ENCODE data around the gene KRT6B.

DNA sequence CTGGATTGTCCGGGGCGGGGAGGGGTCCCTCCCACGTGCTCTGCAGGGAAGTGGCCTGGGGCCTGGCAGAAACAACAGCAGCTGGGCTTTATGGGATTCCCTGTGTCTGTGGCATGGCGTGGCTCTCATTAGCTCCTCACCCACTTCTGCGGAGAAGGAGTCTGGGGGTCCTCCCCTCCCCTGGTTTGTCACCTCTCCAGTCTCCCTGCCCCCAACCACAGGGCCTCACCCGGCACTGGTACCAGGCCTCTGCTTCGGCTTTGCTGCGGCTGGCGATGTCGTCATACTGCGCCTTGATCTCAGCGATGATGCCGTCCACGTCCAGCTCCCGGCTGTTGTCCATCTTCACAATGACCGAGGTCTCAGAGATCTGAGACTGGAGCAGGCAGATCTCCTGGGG, 52.2 kb downstream of the KRT6B start:
- TF ChIP-seq, protein P1, sequence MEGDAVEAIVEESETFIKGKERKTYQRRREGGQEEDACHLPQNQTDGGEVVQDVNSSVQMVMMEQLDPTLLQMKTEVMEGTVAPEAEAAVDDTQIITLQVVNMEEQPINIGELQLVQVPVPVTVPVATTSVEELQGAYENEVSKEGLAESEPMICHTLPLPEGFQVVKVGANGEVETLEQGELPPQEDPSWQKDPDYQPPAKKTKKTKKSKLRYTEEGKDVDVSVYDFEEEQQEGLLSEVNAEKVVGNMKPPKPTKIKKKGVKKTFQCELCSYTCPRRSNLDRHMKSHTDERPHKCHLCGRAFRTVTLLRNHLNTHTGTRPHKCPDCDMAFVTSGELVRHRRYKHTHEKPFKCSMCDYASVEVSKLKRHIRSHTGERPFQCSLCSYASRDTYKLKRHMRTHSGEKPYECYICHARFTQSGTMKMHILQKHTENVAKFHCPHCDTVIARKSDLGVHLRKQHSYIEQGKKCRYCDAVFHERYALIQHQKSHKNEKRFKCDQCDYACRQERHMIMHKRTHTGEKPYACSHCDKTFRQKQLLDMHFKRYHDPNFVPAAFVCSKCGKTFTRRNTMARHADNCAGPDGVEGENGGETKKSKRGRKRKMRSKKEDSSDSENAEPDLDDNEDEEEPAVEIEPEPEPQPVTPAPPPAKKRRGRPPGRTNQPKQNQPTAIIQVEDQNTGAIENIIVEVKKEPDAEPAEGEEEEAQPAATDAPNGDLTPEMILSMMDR (conservative IDR thresholded peaks at IDR 0.05; ENCODE audit: low read length) = no peak
- TF ChIP-seq EZH2phosphoT487 (IDR thresholded peaks at IDR 0.05; ENCODE audit: borderline replicate concordance) = no peak
